Limb (tissue), 2 donors: ENCODE data around the gene RGS6.

Source experiments
- DNase-seq, 2 donors: peaks; one replicate each; pipeline ENCODE4 v3.0.0-alpha.2; 2016; ENCODE audit errors: extremely low spot score in 2 of 2

RGS6 gene

DNA sequence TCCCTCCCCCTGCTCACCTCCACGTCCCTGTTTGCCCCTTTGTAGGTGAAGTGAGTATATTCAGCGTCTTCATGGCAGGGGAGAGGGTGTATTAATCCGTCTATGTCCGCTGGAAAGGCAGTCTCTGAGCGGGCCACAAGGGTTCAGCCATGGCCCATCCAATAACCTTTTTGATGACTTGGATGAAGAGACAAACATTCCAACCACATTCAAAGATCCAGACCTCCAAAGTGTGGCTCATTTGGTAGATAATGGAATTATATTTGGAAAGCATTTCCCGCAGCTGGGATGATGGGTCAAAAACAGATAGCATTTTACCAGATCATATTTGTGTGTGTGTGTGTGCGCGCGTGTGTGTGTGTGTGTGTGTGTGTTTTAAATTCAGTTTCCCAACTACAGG lies 615.8 kb downstream of the RGS6 start:
- no peak for DNase-seq

DNA sequence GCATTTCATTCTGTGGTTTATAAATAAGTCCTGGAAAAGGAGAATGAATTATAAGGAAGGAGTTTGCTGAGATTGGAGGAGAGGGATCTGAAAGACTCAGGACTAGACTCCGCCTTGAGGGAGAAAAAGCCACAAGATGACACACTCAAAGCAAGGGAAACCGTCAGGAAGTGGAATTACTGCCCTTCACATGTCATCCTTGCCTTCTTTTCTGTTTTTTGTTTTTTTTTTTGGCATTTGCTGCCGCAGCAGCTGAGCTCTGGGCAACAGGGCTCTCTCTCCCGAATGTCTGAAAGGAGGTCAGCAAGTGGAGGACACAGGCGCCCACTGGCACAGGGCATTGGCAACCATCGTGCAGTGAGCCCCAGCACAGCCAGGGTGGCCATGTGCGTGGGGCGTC lies 616.8 kb downstream of the RGS6 start:
- no peak for DNase-seq

DNA sequence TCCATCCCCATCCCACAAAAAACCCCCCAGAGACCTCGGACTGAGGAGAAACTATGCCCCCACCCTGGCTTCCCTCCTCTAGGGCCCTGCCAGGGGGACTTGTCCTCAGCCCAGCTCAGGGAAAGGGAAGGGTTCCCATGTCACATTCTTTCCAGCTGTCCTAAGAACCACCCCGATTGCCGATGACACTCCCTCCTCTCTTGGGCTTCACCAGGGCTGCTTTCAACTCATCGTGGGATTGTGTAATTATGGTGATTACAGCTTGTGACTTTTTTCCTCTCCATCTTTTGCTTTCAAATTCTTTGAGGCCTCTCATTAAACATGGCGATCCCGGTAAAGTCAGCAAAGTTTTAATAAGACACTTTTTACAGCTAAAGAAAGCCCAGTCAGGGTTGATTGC lies 617.6 kb downstream of the RGS6 start:
- DNase-seq = no peak

DNA sequence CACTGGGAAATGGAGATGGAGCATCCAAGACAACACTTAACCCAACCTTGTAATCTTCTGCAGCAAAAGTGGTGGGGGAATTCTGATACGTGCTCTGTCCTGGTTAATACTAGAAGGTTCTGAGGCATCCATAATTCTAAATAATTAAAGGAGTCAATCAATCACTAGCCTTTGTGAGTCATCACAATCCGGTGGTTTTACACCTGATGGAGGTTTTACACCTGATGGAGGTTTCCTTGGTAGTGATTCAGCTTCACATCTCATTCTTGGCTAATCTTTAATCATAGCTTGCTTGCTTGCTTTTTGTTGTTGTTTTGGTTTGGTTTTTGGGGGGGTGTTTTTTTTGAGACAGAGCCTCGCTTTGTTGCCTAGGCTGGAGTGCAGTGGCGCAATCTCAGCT lies 618.3 kb downstream of the RGS6 start:
- DNase-seq = no peak

DNA sequence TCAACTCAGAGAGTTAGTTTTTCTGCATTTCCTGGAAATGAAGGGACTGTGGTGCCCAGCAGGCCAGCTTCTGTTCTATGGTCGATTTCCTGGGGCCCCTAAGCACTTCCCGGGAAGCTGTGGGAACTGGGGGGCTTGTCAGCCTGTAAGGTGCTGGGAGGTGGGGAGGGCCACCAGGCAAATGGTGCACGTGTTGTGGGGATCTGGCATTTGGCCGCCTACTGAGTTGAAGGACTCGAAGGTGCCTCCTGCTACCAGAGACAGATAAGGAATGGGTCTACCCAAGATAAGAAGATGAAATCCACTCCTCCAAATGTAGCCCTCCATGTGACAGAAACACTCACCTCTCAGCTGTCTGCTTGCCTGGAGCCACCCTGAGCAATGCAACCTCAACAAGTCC lies 620.0 kb downstream of the RGS6 start:
- no peak for DNase-seq

DNA sequence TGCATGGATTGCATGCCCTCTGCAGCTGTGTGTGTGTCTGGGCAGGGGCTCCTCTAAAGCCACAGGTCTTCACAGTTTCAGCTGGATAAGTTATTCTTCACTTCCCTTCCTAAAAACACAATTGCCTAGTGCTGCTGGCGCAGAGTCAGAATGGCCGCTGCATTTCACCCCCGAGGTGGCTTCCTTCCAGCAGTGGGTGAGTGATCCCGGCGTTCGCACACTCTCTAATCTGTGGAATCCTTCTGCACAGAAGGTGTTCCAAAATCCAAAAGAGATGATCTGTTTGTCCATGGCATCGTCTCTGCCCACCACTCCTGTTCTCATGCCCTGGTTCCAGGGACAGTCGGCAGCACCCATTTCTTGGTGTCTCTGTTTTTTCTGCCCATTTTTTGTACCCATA lies 620.9 kb downstream of the RGS6 start:
- DNase-seq = no peak

DNA sequence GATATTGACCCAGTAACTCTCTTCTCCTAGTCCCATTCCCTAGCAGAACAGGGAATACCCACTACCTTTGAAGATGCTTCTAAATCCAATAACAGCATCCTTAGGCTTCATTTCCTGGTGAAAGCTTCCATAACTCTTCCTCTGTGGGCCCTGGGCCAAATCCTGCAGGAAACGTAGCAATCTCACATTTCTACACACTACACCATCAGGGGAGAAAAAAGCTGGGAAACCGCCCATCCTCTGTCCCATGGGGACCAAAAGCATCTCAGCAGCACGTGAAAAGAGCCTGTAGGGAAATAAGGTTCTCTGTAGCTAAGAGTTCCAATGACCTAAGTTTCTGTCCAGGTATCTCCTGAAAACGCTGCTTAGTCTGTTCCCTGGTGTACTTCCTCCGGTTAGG lies 621.4 kb downstream of the RGS6 start:
- no peak for DNase-seq

DNA sequence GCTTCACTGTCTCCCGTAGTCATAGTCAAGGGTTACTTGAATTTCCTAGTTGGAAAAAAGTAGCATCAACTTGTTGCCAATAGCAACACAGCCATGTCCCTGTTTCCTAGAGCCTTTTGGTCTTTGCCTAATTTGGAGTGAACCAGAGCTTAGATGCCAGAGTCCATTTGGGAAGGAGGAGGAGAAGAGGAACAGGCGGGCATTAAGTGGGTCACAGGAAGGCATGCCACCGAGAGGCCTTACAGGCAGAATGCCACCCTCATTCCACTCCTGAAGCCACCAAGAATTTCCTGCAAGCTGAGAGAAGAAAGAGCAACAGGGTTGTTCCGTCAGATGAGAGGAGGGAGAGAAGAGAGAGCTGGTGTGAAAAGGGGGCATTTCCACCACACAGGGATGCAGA lies 622.2 kb downstream of the RGS6 start:
- DNase-seq = no peak

DNA sequence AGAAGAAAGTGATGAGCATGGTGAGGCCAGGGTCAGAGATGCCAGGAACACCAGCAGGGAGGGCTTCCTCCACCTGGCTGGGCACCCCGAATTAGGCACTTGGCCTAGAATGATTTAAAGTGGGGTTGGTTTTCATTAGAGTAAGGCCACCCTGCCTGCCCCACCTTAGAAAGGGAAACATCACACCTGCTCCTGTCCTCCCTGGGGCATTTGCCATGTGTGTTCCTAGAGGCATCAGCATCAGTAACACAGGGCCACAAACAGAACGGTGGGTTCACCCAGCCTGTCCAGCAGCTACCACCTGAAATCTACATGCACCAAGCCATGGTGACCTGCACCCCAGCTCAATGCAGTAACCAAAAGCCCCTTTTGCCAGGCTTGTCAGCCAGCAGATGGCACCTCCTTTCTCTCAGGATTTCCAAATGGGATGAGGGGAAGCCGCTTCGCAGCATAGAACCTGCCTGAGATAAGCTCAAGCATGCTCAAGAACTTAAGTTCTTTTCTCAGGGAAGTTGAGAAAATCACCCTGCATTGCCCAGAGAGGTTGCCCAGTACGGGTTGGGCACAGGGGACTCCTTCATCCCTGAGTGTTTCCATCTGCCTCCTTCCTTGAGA lies 622.9 kb downstream of the RGS6 start:
- DNase-seq = no peak

DNA sequence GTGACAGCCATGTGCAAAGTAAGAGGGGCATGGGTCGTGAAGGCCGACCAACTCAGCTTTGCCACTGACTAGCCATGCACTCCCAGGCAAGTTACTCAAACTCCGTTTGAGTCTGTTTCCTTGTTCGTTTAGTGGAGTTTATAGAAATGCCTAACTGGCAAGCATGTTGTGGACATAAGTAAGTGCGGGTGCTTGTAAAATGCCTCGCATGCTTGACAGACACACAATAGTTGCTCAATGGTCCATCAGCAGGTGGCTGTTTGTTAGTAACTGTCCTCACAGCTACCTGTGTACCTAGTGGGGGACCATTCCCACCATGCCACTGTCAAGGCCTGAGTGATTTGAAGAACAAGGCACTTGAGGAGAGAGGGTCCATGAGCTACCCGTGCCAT lies 623.4 kb downstream of the RGS6 start:
- DNase-seq = no peak

DNA sequence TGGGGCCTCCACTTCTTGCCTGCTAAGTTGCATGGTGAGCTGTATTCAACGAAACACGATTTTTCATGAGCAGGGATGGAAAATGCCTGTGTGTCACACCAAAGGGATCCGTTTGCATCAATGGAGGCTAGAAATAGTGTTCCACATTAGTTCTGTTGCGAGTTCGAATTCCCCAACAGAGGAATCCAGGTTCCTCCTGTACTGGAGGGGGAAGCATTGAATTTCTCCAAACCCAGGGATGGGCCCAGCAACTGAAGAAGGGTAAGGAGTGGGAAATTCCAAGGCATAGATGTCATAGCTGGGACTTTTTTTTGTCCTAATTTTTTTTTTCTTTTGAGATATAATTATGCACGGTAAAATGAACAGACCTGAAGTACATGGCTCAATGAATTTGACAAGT lies 625.4 kb downstream of the RGS6 start:
- no peak for DNase-seq

DNA sequence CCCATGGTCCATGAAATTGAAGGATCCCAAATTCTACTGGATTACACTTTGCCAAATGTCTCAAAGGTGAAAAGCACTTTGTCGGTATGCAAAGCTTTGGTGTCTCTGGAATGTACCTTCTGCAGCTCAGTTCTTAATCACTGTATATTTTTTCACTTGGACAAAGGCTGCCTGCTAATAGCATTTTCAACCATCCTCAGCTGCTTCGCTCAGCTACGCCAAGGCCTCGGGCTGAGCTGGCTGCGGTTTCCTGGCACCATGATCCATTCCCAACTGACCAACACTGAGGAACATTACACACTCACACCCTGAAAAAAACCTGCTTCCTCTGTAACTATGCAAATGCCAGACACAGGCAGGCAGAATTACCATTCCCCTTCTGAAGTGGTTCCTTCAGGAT lies 626.5 kb downstream of the RGS6 start:
- no peak for DNase-seq

DNA sequence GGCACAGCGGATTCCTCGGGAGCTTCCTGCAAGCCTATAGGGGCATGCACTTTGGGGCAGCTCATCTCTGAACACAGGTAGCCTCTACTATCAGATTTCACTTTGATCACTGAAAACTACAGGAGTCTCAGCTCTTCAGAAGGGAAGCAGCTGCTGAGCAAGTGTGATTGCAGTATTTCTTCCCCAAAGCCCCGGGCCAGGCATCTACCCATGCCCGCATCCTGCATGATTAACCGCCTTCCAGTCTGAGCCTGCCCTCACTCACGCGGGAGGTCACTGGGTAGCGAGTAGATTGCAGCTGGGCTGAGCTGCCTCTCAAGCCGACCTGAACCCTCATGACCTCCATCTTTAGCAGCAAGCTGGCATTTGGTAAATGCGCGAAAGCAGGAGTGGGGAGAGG lies 627.0 kb downstream of the RGS6 start:
- no peak for DNase-seq

DNA sequence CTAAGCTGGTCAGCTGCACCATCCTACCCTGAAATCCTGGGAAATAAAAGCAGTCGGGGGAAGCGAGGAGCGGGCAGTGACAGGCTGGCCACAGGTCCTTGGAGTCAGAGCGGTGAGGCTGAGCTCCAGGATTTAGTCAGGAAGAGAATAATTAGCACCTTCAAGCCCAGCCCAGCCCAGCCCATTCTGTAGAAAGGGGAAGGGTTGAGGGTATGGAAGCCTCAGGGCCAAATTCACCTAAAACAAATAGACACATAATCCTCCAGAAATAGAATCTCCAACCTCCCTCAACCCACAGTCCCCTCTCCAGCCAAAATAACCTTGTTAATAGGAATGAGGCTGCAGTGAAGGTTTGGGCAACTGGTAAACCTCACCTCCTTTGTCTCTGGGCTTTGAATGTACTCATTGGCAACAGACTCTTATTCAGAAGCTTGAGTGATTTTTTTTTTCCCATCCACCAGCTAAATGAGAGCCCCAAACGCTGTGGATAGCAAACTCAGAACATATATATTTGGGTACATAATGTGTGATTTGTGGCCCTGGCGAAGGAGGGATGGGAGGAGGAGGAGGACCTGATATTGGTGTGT lies 627.5 kb downstream of the RGS6 start:
- no peak for DNase-seq

DNA sequence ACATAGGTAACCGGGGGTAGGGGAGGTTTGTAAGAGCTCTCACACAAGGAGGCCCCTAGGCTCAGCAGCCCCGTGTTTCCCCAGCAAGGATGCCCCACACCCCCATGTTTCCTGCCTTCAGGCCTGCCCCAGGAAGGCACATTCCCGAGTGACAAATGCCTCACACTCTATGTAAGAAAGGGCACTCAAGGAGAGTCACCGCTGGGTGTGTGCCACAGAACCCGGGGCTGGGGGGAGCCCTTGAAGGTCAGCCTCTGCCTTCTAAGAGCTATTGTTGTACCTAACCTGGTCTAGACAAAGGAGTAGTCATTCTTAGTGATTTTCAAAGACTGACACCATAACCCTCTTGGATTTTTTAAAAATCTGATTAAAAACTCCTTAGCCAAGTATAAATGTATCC lies 628.1 kb downstream of the RGS6 start:
- no peak for DNase-seq

DNA sequence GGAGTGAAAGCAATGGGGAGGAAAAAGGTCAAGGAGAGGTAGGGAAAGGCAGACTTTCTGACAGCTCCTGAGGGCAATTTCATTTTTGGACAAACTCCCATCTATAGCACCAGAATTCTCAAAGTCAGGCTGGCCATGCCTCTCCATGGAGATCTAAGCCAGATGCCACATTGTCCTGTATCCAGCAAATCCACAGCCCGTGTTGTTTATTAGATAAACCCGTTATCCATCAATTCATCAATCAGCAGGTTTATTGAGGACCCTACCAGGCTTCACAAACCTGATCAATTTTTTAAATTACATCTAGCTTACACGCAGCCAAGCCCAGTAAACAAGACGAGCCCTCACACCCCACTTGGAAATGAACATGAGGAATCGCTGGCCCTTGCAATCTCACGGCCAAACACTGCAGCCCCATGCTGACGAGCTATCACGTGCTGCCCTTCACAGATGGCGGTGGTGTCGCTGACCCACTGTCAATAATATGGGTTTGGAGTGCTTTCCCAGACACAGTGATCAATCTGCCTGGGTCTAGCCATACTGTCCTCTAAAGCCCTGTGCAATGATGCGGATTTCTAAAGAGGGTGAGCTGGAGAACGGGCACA lies 628.8 kb downstream of the RGS6 start:
- DNase-seq = no peak

DNA sequence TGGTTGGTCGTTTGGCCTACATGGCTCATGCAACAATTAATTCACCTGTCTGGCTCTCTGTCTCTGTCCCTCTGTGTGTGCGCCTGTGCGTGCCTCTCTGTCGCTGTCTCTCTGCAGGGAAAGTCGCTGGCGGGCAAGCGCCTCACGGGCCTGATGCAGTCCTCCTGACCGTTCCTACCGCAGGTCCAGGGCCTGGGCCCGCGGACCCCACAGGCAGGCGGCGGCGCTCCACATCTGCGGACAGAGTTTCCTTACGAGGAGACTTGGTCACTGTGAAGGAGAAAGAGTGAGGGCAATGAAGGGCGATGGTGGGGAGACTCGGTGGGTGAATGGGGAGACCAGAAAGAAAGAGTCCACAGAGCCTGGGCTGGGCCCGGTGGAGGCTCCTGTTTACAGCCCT lies 630.1 kb downstream of the RGS6 start:
- DNase-seq = no peak

DNA sequence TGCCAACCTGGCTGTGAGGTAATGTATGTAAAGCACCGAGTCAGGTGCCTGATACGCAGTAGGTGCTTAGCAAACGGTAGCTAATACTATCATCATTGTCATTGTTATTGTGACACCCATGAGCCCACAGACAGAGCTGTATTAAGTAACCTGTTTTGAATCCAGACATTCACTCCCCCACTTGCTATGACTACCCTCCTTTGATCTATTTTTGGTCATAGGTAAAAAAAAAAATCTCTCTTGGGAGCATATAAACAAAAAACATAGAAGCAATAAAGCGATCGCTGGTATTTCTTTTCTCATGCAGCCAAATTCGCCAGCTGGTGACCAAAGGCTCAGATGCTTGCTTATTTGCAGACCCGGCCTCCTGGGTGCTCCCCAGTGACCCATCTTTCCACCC lies 631.4 kb downstream of the RGS6 start:
- DNase-seq = no peak

DNA sequence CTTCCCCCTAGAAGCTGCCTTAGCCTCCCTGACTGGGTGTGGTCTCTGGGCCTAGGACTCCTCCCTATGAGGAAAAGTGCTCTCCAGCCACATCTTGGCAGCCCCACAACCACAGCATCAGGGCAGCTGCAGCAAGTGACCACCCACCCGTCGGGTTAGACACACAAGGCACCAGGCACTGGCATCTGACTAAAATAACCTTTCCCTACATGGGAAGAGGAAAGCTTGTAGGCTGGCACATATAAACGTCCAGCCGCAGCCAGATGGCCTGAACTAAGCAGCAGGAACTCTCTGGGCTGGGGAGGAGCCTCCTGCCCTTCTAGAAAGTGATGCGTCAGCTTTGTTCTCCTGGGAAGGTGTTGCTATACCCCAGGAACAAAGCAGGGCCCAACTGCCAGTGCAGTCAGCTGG lies 632.9 kb downstream of the RGS6 start:
- DNase-seq = no peak

DNA sequence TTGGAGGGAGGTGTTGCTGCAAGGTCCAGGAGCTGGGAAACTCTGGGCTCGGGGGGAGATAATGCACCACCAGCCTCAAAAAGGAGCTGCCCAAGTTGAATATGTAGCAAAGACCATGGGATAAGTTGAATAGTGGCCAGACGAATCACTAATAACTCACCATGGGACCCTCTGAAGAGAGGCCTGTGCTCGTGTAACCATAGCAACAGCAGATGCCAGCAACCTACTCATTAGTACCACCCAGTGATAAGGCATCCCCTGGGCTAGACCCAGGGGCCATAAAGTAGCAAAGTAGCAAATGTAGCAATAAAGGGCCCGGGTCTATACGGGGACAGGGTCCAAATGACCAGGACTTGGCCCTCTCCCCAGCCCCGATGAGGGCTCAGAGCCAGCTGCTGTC lies 633.7 kb downstream of the RGS6 start:
- DNase-seq = no peak

DNA sequence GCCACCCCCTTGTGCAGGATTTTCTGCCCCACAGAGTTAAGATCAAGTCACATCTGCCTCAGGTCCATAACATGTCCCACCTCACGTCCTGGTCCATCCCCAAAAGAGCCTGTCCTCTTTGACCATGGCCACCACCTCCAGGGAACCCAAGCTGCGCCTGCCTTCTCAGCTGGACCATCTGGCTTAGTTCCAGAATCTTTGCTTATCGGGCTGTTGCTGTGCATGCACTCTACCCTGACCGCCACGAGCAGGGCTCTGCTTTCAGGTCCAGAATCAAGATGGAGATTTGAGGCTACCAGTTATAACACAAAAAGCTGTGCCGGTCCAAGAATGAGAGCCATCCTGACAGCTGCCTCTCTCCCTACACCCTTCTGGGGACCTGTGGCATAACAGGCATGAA lies 635.0 kb downstream of the RGS6 start:
- DNase-seq = no peak

DNA sequence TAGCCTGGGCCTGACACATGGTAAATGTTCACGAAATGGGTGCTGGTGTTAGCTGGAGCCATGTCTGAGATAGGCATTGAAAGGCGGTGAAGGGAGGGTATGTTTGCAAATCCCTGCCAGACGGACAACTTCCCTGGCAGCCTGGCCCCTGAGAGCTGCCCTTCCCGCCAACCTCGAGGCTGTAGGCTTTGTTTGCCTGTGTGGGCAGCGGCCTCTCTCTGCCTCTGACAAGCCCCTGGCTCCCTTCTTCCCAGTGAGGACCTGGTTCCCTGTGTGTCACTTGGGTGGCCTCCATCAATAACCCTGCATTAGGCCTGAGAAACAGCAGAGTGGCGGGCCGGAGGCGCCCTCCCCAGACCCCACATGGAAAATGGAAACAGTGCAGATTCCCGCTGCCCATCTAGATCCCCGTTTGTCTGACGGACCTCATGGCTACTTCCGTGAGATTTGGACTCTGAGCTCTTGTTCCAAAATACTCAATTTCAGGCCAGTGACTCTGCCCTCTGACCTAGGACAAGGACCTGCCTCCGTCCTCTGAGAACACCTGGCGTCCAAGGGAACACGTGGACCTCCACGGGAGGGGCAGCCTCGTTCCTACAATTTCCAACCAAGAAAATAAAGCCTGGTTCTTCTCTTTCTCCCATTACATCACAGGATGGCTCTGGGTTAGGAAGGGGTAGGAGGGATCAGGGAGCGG lies 636.2 kb downstream of the RGS6 start:
- no peak for DNase-seq
